GM19238 (cell line): ENCODE results near the gene EXOC4.

Experiments
- DNase-seq: peaks from one replicate; pipeline ENCODE4 v3.0.0; 2011; ENCODE audit warnings: low spot score; ENCODE audit not compliant: insufficient read length

The EXOC4 gene

DNA sequence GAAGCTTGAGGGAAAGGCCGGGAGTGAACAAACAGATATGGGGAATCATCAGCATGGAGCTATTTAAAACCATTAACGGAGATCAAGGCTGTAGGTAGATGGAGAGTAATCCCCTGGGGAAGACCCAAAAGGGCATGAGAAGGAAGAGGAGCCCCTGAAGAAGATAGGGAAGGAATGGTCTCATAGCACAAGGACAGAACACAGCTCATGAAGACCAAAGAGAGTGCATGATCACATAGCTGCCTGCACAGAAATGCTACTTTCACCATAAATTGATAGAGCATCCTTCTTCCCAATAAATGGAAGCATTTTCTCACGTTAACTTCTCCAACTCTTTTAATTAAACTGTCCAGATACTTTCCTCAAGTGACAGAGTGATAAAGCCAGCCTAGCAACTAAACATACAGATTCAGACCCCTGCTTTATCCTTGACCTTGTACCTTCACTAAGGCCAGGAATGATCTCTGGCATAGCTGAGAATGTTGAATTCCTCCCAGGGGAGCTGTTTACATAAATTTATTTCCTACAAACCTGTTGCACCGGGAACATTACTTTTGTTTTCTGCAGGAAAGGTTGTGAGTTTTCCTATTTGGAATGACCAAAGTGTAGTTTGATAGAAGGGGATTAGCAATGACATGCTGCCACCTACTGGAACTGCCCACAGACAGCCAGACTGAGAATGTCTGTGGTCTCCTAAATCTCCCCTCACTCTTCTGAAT lies 763.5 kb downstream of the EXOC4 start:
- DNase-seq = no peak

DNA sequence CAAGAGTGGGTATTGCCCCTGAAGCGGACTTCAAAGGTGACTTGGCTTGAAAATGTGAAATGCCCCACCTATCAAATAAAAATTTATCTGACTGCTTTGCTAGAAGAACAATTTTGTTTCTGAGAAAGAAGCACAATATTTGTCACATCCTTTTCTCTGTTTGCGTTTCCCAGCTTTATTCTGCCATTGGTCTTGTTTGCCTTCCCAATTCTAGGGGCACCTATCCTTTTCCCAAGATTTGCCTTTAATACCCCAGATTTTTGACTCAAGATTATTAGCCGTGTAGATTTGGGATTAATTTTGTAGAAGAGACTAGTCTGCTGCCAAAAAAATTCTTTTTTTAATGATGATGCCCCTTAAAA lies 764.0 kb downstream of the EXOC4 start:
- no peak for DNase-seq

DNA sequence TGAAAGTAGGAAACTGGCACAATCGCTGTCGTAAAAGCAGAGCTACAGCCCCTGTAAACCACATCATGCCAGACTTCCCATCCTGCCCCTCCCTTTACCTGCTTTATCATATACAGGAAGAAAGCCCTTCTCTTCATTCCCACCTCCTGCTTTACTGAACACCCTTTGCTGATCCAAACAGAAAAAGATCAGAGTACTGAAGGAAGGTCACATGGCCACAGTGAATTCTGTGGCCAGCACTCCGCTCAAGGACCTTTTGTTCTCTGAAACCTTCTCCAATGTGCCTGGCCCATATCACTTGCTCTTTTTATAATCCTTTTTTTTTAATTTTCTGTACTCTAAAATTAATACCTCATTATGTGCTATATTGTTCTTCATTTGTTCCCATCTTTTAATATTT lies 765.4 kb downstream of the EXOC4 start:
- no peak for DNase-seq

DNA sequence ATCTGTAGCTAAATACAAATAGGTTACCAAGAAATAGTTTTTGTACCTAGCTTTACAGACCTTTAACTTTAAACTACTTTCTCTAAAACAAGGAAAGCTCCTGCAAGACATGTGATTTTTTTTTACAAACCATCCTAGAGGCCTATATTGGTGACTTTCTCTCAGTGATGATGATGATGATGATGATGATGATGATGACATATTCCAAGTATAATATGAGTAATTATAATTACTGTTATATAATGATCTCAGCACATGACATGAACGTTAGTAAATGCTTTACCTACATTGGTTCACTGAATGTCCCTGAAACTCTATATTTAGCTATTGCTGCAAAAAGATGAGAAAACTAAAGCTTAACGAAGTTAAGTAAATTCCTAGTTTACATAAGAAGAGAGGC lies 766.4 kb downstream of the EXOC4 start:
- DNase-seq = no peak

DNA sequence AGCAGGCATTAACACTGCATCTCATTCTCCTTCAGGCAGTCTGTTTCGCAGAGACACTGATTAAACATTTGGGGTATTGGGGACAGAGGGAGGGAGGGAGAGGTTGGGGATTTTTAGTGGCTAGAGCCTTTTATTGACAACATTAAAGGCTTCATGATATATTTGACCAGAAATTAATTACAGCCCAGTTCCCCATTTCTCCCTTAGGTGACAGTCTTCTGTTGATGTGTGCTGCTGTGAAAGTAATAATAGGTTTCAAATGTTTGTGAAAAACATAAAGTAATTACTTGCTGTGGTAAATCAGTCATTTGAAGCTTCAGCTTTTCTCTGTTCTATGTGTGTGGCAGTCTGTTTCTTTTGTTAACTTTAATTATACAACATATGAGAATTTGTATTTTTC lies 769.0 kb downstream of the EXOC4 start:
- no peak for DNase-seq

DNA sequence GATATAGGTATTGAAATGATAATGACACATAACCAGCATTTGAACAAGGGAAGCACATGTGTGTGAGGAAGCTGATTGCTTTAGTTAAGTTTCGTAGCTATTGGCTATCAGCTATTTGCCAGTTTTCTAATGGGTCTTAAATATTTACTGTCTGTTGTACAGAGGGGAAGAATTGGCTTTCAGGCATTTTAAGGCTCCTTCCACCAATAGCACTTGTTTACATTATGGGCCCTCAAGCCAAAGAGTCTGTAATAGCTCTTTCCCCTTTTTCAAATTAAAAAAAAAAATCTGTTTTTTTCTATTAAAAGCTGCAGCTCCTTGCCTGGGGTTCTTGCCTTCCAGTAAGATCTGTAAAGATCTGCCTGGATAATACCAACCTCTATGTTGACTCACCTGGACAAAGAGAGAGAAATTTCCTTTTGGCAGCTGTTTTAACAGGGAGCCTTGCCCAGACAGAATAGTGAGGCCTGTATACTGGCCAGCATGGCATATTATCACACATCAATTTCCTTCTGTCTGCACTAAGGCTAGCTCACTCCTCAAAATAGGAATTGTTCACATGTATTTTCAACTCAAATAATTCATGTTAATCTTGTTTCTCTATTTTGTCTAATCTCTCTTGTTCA lies 769.5 kb downstream of the EXOC4 start:
- no peak for DNase-seq

DNA sequence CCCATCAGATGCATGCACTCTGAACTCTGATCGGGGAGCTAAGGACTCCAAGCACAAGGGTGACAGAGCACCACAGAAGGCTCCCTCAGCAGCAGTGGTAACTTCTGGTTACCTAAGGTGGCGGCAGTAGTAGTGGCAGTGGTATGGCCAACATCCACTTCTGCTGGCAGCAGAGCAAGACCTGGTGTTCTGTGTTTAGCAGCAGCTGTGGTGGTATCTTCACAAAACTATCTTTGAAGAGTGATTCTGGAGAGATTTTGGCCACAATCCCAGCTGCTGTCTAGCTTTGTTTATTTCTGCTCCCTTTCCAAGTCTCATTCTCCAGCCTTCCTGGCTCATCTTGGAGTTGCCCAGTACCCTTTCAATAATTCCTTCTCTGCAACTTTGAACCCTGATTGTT lies 771.9 kb downstream of the EXOC4 start:
- DNase-seq = no peak

DNA sequence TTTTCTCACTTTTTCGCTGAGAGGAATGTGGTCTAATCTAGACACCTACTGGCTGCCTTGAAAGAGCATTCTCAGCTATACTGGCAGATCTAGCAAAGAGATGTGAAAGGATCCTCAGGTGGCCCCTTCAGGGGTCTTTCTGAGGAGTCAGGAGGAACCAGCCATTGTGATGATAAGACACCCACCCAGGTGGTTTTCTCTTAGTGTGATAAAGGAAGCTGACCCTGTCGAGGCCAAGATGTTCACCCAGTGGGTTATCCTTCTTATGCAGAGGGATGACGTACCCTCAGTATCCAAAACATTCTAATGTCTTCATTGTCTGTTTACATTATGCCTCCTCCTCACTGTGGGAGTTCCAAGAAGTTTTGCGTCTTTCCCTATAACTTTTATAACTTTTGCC lies 776.0 kb downstream of the EXOC4 start:
- DNase-seq = no peak

DNA sequence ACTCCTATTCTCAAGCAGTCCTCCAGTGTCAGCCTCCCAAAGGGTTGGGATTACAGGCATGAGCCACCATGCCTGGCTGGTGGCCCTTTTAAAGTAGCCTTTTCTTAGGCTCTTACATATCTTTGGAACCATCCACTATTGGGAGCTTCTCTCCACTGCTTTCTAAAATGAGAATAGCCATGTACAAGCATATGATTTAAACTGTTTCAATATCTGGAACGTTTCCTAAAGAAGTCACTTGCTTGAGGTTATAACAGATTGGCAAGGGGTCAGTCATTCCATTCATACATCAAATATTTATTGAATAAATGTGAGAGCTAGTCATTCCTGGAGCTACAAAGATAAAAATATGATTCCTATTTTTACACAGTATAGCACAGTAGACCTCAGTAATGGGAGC lies 776.9 kb downstream of the EXOC4 start:
- no peak for DNase-seq

DNA sequence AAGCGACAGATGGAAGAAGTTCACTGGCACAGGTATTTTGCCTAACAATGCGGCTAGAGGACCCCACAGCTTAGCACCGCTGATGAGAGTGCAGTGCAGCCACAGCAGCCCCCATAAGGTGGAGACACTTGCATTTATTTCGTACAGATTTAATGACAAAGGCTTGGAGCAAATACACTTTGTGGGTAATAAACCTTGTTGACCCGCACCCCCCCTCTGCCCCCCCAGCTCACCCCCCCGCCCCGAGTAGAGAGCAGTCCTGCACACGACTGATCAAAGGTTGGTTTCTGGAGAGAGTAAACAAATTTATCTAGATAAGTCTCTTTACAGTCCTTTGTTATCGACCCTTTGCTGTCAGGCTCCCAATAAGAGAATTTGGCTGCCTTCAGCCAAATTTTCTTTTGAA lies 777.6 kb downstream of the EXOC4 start:
- DNase-seq = no peak

DNA sequence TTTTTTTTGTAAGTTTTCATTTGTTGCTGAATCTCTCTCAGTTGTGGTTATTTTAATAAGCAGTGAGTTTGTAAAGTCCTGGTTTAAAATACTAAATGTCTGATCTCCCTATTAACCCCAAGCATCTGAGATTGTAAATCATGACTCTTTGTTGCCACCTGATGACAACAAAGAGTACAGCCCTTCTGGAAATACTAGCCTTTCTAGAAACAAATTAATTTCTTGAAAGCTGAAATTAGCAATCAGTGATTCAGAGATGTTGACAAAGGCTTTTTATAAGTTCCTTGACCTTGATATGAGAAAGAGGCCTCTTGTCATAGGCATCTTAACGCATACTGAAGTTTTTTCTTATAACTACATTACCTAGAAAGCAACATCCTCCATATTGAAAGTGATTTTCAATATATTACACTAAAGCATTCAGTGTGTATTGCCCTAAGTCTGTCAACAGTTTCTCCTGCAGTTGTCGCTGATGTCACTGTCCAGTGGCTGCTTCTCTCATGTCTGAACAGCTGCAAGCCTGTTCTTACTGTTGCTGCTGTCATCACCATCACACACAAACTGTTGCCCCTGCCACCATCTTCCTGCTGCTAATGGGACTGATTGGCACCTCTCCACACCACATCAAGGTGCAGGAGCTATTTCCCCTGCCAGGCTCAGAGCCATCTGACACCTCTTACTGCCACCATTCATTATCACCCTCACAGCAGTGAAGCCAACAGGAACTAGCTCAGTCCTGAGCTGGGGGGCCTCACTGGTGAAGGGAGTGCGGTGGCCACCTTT lies 779.1 kb downstream of the EXOC4 start:
- DNase-seq = no peak

DNA sequence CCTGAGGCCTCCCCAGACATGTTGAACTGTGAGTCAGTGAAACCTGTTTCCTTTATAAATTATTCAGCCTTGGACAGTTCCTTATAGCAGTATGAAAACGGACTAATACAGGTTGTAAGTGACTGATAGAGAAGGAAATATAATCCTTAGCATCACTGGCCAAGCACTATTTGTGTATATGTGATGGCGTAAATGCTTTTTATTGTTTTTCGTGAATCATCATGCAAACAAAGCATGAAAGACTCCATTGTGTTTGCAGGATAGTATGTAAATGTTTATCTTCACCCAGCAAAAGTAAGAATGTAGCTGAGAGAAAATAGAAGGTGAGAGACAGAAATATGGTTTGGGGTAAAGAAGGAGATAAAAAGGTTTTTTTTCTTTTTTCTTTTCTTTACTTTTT lies 781.8 kb downstream of the EXOC4 start:
- DNase-seq = no peak

DNA sequence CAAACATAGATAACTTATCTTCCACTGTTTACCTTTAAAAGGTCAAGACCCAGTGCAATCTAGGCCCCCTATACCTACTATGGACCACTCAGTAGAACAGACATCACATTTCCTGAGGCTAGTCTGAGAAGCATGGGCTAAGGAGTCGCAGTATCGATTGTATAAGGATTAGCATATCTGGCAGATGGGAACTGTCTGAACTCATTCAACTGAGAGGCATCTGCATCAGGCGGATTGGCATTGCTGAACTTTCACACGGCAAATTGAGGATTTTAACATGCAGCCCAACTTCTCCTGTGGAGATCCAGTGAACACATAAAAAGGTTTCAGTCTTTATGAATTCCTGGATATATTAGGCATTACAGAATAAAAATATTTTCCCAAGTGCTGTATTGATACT lies 785.1 kb downstream of the EXOC4 start:
- no peak for DNase-seq

DNA sequence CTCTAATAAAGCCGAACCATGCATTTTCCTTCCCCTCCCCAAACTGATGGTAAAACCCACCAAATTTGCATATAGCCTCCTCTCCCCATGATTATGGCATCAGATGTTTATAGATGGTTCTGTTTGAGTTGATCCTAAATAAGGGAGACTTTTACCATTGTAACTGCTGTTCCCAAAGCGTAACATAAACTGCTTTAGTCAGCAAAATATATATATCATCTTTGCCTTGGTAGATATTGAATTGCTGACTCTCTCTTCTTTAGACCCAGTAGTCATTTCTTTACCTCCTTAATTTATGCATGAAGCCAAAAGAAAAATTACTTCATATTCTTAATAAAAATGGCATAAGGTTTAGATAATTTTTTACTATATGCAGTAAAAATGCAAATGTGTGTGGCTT lies 788.1 kb downstream of the EXOC4 start:
- no peak for DNase-seq

DNA sequence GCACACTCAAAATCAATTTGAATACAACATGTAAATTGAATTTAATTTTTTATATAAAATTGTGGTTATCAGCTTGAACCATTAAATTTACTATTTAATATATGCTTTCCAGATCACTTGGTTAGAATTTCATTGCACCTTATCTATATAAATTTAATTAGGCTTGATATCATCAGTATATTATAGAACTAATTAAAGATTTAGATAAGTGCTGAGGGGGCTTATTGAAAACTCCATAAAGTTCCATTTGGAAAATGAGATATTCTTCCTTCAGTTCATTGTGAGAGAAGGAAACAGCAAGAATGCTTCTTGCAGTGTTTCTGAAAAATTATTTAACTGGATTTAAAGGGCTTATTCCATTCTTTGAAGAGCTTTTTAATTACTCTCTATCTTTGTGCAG lies 788.6 kb downstream of the EXOC4 start:
- DNase-seq = no peak

DNA sequence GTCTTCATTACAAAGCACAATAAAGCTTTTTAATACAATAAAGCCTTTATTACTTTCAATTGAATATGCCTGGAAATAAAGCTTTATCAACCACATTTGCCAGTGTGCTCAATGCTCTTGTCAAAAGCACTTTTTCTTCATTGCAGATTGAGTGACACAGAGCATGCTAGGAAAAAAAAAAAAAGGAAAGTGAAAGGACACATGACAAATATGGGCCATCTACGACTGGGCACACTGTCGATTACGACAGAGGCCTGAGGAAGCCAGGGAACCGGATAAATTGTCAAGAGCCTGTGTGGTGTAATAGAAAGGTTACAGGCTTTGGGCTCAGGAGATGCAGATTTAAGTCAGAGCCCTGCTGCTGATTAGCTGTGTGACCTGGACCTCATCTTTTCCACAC lies 789.4 kb downstream of the EXOC4 start:
- no peak for DNase-seq

DNA sequence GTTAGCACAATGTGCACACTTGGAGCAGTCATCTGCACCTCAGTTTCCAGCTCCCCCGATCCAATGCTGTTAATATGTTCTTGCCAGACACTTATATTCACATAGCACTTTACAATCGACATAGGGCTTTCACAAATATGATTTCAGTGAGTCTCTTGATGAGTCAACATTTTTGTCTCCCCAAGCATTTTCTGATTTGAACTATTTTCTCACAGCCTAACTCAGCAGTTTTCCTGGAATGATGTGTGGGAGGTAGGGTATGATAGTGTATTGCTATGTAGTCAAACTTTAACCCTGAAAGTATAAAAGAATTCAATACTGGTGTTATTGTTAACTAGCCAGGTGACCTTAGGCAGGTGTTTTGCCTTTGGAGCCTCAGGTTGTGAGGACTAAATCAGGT lies 791.8 kb downstream of the EXOC4 start:
- no peak for DNase-seq

DNA sequence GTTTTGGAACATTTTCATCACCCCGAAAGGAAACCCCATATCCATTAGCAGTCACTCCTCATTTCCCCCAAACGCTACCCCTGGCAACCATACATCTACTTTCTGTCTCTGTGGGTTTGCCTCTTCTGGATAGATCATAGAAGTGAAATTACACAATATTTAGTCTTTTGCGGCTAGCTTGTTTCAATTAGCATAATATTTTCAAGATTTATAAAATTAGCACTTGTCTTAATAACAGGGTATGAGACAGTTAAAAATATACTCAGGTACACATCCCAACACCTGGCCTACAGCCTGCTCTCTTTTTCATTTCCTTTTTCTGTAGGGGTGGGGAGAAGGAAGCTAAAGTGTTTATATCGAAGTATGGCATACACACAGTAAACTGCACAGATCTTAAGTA lies 792.8 kb downstream of the EXOC4 start:
- DNase-seq = no peak

DNA sequence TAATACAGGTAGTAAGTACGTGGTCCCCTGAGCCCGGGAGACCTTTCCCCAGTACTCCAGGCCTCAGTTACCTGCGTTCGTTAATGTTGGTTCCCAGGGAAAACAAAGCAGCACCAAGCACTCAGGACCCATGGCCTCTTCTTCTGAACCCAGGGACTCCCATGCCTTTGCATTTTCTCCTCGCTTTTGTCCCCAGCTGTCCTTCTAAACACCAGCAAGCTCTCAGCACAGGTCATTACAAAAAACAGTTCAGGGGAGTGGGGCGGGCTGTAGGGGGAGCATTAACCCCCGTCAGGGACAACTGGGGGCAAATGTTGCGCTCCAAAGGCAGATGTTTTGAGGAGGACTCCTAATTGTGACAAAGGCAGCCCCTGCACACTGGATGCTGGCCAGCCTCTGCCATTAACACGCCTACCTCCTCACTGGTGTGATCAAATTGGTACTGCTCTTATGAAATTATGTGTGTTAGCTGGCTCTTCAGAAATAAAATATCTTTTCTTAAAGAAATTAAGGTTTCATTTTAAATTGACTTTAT lies 793.8 kb downstream of the EXOC4 start:
- DNase-seq = no peak

DNA sequence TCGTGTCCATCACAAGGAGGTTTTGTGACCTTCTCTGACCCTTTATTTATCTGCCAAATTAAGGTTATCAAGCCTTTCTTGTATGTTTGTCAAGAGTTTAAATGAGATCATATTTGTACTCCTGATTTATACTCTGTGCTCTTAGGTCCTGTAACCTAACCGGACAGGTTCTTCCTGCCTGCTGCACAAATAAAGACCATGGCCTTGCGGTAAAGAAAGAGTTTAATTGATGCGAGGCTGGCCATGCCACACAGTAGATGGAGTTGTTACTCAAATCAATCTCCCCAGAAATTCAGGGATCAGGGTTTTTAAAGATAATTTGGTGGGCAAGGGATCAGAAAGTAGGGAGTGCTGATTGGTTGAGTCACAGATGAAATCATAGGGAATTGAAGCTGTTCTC lies 794.8 kb downstream of the EXOC4 start:
- DNase-seq = no peak

DNA sequence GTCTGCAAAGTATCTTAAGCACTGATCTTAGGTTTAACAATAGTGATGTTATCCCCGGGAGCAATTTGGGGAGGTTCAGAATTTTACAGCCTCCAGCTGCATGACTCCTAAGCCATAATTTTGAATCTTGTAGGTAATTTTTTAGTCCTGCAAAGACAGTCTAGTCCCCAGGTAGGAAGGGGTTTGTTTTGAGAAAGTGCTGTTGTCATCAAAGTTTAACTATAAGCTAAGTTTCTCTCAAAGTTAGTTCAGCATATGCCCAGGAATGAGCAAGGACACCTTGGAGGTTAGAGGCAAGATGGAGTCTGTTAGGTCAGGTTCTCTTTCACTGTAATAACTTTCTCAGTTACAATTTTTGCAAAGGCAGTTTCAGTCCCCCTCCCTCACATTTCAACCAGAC lies 795.3 kb downstream of the EXOC4 start:
- no peak for DNase-seq

DNA sequence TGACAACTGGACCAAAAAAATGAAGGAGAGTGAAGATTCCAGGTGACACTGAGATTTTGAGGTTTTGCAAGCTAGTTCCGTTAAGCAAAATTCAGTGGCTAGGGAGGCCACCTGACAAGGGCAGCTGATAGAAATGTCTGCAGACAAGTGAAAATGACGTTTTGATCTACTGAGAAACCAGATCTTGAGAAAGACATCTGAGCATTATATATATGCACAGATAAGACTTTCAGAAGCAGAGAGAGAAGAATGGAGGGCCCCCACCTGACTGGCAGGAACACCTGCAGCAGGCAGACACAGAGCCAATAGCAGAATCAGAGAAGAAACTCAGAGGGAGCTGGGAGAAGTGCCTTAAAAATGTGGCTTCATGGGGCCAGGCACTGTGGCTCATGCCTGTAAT lies 798.1 kb downstream of the EXOC4 start:
- DNase-seq = no peak

DNA sequence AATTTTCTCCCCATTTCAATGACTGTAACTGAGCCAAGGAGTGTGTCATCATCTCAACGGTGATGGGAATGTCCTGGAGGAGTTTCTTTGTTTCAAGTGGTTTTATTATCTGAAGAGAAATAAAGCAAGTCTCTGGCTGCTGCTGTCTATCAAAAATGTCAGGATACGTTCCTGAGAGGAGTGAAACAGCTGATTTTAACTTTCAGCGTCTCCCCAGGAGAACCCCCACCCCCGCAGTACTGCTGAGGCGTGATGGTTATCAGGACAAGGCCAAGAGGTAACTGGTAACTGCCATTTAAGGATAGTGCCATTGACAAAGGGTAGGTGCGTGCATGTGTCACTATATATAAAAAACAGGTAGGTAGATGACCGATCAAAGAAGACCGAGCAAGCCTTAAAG lies 803.9 kb downstream of the EXOC4 start:
- DNase-seq = no peak
